Kasumi-1 (cell line): ENCODE results near the gene SLC23A2.
"Not testable (repeated sequence)": the region's sequence is repeated elsewhere in the genome, so short reads cannot be mapped to it uniquely, and the experiment has no call there.

Experiments
- DNase-seq, 2 experiments: peaks; one replicate each; lab custom pipeline; 2025; lab: John Stamatoyannopoulos, UW

SLC23A2 gene

DNA sequence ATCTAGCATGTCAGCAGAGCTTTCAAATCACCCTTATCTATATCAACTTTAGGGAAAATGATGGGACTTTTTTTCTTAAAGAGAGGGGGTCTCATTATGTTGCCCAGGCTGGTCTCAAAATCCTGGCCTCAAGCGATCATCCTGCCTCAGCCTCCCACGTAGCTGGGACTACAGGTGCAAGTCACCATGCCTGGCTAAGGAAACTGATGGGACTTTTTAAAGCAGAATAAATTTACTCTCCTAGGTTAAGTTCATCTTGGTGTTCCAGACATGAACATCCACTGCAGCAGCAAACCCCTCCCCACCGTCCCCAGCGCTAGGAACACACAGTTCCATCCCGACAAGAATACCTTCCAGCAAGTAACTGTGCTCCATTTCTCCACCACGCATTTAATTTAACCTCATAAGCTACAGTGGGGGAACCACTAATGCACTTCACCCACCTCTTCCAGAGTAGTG, 64.9 kb downstream of the SLC23A2 start:
- no peak for DNase-seq

DNA sequence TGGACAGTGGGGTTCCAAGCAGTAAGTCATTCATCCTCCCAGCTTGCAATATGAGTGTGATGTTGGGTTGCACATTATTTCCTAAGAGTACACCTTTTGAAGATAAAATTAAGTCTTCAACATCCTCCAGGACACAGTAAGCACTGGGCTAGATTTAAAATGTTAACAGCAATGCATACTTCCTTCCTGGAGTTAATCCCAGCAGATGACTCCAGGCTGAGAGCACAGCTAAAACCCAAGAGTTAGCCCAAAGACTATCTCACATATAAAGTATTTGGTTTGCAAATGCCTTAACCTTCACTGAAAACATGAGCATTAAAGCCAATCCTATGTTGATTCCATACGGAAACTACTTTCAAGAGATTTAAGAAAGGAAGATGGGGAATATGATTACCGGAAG, 69.2 kb downstream of the SLC23A2 start:
- no peak for DNase-seq

DNA sequence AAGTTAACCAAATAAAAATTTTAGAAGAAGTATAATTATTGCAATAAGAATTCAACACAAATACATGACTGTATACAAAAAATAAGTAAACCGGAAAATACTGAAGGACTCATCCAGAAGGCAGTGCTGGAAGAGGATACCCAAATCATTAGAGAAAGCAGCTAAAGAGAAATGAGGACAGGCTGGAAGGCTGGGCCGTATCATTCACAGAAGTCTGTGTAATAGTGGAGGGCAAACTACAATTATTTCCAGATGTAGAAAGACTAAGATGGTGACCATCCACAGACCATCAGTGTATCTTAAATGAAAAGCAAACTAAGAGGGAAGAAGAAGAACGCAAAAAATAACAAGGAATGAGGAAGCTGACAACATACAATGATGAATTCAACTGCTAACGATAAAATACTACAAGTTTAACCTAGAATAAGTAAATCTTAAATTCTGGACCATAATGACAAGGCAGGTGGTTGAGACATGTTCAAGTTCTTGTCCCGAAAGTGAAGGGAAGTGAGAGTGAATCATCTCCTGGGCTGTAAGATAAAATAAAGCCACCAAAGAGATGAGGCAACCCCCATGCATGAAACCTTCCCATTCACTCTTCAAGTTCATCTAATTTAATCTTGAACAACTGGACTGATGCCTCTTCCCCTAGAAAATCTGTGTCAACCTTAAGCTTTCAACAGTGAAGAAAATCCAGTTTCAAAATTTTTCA, 71.5 kb downstream of the SLC23A2 start:
- DNase-seq, result no peak

DNA sequence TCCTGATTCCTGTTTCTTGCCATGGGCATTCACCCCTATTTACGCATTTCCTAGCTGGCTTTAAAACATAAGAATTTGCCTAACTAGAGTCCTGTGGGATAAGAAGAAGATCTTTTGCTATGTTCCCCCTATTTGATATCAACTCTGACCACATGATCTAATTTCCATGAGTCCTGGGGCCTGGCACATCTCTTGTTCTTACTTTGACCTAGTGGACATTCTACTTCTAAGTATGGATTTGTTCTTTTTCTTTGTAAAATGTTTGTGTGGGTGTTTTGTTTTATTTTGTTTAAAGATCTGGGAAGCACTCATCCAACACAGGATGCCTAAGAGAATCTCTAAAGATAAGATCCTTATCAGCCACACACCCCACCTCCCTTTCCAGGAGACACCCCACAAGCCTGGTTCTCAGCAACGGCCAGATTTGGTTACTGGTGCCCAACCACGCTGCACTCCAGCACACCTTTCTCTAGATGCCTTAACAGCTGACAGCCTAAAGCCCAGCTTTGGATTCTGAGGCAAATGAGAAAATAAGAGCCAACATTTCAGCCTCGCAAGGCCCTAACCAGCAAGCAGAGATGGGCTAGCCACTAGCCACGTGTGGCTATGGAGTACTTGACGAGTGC, 74.7 kb downstream of the SLC23A2 start:
- DNase-seq, result no peak

DNA sequence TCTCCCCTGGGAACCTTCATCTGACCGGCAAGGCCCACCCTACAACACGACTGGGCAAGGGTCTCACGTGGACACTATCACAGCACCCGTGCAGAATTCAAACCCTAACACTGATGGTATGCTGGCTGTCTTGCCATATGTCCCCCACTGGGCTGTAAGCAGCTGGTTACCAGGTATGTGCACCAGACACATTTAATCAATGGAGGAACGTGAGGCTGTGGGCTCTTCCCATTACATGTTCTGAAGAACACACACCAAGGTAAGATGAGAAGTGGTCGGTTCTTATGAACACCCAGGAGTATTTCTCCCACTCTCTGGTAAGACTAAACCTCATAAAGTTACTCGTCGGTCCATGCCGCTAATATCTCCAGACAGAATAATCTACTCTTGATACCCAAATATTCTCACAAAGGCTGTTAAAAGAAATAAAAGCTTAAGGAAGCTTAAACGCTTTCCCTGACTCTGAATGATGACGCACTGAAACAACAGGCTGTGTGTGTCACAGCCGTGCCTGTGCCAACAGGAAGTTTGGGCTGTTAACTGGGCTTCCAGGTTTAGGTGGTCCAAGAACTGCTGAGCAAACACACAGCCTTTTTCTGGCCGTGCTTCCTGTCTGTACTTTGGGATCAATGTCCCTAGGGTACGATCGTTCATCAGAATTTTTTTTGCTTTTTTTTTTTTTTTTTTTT, 75.3 kb downstream of the SLC23A2 start:
- no peak for DNase-seq

DNA sequence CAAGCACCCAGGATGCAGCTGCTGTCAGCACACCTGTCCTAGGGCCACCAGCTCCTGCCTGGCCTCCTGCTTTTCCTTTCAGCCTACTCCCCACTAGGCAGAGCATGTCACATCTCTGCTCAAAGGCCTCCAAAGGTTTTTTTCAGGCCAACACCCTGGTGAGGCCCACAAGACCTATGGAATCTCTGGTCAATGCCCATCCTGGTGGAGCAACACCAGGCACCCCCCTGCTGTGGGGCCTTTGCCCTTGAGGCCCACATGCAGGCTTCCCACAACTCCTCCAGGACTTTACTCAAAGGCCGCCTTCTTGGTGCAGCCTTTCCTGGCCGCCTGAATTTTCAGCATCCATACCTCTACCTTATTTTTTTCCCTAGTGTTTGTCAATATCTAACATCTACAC, 76.9 kb downstream of the SLC23A2 start:
- no peak for DNase-seq

DNA sequence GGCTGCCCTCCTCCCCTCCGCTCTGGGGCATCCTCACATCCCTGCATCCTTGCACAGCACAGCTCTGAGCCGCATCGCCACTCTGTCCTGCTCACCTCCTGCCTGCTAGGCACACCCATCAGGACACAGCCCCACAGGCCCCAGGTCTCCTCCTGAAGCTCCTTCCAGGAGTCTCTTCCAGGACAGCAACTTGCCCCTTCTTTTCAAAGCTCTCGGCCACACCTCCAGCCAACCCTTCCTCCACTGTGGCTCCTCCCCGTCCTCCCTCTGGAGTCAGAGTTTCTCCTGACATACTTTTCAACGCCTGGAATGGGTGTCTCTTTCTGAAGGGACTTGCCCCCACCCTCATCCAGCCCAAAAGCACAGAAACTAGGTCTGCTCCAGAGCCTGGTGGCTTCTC, 77.3 kb downstream of the SLC23A2 start:
- DNase-seq, result no peak

DNA sequence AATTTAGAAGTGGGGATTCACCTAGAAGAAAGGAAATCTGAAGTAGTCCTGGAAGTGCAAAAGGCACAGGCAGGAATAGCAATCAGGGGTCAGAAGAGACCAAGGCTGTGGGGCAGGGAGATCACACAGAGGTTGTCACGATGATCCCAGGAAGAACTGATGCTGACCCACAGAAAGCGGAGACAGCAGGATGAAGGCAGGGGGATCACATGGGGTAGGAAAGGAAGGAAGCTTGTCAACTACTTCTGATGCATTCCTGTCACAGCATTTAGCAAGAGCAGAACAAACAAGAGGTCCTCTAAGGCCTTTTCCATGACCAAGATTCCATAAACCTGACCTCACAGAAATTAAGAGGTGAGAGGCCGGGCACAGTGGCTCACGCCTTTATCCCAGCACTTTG, 79.1 kb downstream of the SLC23A2 start:
- DNase-seq, result no peak

DNA sequence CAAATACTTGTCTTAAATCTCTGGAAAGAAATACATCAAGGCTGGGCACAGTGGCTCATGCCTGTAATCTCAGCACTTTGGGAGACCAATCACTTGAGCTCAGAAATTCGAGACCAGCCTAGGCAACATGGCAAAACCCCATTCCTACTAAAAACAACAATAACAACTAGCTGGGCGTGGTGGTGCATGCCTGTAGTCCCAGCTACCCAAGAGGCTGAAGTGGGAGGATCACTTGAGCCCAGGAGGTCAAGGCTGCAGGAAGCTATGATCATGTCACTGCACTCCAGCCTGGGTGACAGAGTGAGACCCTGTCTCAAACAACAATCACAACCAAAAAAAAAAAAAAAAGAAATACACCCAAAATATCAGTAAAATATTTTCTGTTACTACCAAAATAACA, 80.0 kb downstream of the SLC23A2 start:
- not testable (repeated sequence) for DNase-seq

DNA sequence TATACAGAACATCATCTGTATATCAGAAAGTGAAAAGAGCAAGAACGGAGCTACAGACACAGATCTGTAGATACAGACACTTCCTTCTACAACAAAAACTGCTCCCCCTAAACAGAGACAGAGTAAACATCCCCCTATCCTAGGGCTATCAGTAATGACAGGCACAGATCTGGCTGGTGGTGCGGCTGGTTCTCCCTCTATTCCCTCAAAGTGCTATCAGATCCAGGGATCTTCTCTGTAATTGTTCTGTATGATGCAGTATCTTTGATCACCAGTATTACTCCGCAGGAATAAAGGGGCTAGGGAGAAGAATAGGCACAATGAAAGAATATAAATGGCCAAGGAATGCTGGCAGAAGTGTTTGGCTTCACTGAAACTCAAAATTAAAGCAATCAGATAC, 80.7 kb downstream of the SLC23A2 start:
- no peak for DNase-seq

DNA sequence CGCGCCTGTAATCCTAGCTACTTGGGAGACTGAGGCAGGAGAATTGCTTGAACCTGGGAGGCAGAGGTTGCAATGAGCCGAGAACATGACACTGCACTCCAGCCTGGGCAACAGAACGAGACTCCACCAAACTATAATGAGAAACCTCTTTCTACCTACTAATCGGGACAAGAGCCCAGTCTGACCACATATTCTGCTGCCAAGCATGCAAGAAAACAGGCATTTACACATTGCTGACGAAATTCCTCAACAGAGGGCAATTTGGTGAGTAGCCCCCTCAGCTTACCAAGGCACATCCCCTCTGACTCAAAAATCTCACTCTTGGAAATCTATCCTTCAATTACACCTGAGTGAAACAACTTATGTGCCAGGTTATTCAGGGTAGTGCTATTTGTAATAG, 81.2 kb downstream of the SLC23A2 start:
- DNase-seq, result no peak

DNA sequence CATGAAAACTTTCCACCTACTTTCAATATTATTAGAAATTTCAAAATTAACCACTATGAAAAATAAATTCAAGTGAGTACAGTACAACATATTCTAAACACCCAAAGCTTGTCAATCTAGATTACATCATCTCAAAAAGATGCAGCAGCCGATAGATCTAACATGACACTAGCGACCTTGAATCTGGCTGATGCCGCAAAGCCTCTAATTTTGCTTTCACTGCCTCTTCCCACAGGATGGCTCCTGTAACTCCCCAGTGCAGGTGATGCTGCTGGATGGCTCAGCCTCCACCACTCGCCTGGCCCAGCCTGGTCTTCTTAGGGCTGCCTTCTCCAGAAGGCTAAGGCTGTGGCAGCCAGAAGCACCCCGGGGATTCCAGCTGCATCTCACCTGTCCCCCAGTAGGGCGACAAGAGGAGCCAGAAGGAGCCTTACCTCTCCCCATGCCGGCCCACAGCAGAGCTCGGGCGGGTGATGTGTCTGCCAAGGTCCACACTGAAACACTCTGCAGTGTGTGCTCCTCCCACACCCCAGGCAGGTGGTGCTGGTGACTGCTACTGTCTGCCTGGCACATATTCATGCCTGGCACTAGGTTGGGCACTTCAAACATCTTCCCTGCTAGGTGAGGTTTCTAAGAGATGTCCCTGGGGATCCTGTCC, 82.1 kb downstream of the SLC23A2 start:
- DNase-seq, result no peak

DNA sequence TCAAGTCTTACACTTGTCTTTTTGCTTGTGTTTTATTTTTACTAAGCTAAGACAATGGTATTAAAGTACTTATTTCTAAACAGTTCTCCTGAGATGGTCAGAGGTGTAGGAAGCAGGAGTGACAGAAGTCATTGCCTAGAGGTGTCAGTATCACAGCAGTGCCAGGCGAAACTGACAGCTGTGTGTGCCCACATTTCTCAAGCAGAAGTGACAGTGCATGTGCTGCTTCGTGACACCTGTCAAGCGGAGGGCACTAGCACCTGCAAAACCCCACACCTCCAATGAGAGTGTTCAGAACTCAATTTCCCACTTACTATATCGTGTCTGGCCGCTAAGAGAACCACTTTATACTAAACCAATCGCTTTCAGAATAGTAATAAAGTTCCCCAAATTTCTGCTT, 82.8 kb downstream of the SLC23A2 start:
- no peak for DNase-seq

DNA sequence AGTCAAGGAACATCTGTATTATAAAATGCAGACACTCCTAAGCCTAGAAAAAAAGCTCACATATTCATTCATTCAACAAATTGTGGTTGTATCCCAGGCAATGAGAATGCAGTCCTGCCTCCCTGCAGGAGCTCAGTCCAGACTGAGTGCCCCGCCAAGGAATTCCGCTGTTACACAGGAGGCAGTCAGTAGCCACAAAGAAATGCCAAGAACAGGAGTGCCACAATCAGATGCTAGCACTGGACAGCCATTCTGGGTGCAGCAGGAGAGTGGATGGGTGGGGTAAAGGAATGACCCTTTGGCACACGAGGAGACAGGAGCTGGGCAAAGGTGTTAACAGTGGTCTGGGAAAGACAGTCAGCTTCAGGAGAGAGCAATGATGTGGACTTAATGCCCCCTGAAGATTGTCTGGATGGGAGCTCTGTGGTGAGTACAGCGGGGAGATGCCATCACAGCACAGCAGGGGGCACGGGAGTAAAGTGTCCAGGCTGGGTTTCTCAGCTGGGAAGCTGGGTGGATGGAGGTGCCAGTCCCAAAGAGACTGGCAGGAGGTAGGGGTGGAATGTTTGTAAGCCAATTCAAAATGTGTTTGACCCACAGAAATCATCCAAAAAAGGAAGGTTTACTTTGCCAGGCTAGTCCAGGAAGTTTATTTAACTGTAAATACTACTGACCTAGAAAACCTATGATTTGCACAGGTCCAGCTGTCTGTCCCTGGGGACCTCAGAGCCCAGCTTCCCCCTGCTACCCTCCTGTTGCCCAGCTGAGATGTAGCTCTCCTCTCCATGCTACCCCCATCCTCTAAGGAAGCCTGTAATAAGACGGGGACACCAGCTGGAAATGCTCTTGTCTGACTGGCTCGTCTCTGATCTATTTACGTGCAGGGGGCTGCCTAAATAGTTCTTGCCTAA, 84.1 kb downstream of the SLC23A2 start:
- DNase-seq, result no peak

DNA sequence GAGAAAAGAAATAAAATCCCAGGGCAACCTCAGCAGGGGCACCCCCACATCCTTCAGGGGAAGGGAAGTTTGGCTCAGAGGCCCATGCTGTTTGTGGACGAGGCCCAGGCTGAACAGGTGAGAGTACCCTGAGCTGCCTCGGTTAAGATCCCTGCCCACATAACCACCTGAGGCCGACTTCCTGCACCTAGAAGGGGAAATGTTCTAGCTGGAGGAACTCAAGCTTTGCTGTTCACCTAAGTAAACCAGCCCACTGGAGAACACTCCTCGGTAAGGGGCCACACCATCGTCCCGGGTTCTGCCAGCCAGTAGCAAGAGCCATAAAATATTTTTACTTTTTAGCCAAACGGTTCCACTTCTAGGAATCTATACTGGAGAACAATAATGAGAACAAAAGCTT, 88.2 kb downstream of the SLC23A2 start:
- no peak for DNase-seq

DNA sequence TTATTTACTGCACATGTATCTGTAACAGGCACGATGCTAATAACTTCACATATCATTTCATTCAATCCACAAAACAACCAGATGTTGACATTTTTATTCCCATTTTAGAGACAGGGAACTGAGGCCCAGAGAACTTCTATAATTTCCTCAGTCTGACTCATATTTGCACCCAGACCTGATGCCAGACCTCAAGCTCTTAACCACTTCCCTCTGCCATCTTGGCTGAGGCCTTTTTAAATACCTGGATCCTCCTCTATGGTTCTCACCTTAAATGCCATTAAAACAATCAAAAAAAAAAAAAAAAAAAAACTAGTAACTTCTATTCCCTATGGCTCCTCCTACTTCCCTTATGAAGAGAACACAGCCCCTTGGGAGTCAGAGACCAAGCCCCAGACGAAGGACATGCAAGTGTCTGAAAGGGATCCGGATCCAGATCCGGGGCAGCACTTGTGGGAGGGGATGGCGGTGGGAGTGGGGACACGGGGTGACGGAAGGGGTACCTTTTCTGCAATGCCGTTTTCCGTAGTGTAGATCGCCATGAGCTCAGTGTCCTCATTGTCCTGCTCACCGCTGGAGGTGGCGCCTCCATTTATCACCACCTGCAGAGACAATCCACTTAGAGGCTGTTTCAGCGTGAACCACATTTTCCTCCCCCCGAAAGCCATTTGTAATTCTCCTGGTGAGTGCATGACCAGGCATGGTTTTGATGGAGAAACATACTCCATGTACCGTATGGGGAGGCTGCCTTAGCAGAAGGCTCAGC, 88.7 kb downstream of the SLC23A2 start:
- no peak for DNase-seq

DNA sequence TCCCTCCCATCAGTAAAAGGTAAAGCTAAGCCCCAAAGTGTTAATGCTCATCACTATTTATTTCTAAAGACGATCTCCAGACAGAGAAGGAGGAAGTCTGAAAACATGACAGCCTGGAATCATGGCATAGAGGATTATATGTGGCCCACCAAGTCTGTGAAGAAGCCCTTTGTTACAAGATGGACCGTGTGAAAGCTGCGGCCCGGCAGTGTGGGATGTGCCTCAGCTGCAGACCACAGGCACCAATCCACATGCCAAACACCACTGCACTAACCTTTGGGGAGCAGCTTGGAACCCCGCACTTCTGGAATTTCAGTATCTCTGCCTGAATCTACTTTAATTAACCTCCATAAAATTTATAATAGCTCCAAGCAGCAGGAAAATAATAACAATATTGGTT, 90.4 kb downstream of the SLC23A2 start:
- DNase-seq, result no peak

DNA sequence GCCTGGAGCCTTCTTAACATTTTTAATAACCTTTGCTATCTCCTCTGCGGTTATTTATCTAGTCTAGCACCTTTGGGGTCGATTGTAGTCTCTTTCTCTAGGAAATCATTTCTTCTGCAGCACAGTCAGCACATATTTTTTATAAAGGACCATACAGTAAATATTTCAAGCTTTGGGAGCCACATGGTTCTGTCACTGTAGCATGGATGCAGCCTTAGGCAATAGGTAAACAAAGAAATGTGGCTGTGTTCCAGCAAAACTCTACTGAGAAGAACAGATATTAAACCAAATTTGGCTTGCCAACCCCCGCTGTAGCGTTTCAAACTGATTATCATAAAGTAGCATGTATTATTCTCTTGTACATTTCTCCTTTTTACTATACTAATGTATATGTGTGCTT, 95.7 kb downstream of the SLC23A2 start:
- DNase-seq, result no peak

DNA sequence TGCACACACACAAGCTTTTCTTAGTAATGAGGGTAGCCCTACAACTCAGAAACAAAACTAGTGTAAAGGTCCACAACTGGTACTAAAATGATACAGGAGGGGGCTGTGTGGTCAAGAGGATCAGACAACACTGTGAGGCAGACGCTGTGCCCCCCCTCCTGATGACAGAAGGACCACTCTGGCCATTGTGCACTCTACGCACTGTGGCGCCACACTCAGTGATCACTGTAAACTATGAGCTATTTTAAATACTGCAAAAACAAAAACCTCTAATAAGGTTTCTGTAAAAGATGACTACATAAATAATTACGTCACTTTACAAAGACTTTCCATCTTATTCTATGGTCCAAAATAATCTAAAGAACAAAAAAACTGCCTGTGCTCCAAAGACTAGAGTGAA, 96.1 kb downstream of the SLC23A2 start:
- no peak for DNase-seq

DNA sequence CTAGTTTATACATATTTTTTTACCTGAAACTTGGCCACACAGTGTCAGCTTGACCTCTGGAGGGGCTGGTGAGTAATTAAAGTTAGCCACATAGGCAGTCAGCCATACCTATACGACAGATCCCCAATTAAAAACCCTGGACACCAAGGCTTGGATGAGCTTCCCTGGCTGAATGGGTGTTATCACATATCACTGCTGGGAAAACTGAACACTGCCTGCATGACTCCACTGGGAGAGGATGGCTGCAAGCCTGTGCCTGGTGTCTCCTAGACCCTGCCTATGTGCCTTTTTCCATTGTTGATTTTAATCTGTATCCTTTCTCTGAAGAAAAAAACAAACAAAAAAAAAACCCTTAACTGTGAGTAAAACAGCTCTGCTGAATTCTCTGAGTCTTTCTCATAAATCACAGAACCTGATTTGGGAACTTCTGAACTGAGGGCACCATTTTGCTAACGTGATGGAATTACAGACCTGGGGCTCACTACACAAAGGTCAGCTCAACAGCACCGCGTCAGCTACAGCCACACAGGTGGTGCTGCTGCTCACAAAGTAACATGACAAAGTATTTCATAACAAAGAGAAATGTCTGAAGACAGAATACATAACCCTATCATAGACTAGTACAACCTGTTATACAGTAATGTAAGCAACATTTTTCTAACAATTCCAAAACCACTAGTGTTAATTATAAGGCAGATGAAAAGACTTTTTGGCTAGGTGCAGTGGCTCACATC, 97.0 kb downstream of the SLC23A2 start:
- no peak for DNase-seq
